ENCODE data around the gene TMEM161B. TPM values are rescaled to one million over a fixed set of nuclear protein-coding genes. Genes with fewer than 3 reads are reported as not detected.
A peak's percentile ranks its signal among the peaks of the same experiment; 100 is the strongest.
"Not testable (repeated sequence)": the region's sequence is repeated elsewhere in the genome, so short reads cannot be mapped to it uniquely, and the experiment has no call there.

The TMEM161B gene
- 7.3 TPM for total RNA-seq

- peak; percentile 94 for DNase-seq (ENCODE audit: low spot score)
- peak; percentile 99 for ATAC-seq
These were observed at the start of gene TMEM161B for GRCh38 chr5:88268385-88269184. TSS of gene TMEM161B (minus strand) at chr5:88268845. CDS start at chr5:88268723, 122 bp downstream.

- ATAC-seq = no peak
- DNase-seq (ENCODE audit: low spot score) = no peak
These were observed 35.7 kb upstream of the TMEM161B start for GRCh38 chr5:88304356-88304755.

GRCh38 chr5:88298425-88298824 is 29.8 kb upstream of the TMEM161B start:
- no peak for ATAC-seq
- DNase-seq (ENCODE audit: low spot score) = no peak

GRCh38 chr5:88290801-88291200 is 22.2 kb upstream of the TMEM161B start:
- DNase-seq (ENCODE audit: low spot score) (no peak), ATAC-seq (no peak)

GRCh38 chr5:88288528-88289197 is 20.0 kb upstream of the TMEM161B start:
- DNase-seq (ENCODE audit: low spot score) = no peak
- ATAC-seq = peak; percentile 83

- ATAC-seq (peak; percentile 76), DNase-seq (ENCODE audit: low spot score) (no peak)
These were observed 19.3 kb upstream of the TMEM161B start for GRCh38 chr5:88287846-88288527.

GRCh38 chr5:88287302-88287701 is 18.7 kb upstream of the TMEM161B start:
- ATAC-seq = no peak
- no peak for DNase-seq (ENCODE audit: low spot score)

- no peak for DNase-seq (ENCODE audit: low spot score)
These were observed 15.0 kb upstream of the TMEM161B start for GRCh38 chr5:88283690-88284089.

GRCh38 chr5:88281322-88281721 is 12.7 kb upstream of the TMEM161B start:
- no peak for ATAC-seq
- DNase-seq (ENCODE audit: low spot score) = no peak

More at GRCh38 chr5:88283690-88284089, 15.0 kb upstream of the TMEM161B start:
- ATAC-seq = no peak

- ATAC-seq (no peak), DNase-seq (ENCODE audit: low spot score) (no peak)
These were observed 10.9 kb upstream of the TMEM161B start for GRCh38 chr5:88279584-88279983.

- DNase-seq (ENCODE audit: low spot score) = no peak
- no peak for ATAC-seq
These were observed 7.7 kb upstream of the TMEM161B start for GRCh38 chr5:88276378-88276777.

- no peak for DNase-seq (ENCODE audit: low spot score)
- ATAC-seq = no peak
These were observed 6.9 kb upstream of the TMEM161B start for GRCh38 chr5:88275581-88275980.

- ATAC-seq (peak; percentile 43), DNase-seq (ENCODE audit: low spot score) (no peak)
These were observed 652 bp upstream of the TMEM161B start for GRCh38 chr5:88269222-88269771.

GRCh38 chr5:88264565-88264964 is 4.1 kb downstream of the TMEM161B start:
- not testable (repeated sequence) for ATAC-seq; DNase-seq (ENCODE audit: low spot score)

- no peak for DNase-seq (ENCODE audit: low spot score)
- no peak for ATAC-seq
These were observed 5.3 kb downstream of the TMEM161B start for GRCh38 chr5:88263349-88263748.

- no peak for ATAC-seq
- no peak for DNase-seq (ENCODE audit: low spot score)
These were observed 6.5 kb downstream of the TMEM161B start for GRCh38 chr5:88262116-88262515.

- ATAC-seq (no peak), DNase-seq (ENCODE audit: low spot score) (no peak)
These were observed 10.0 kb downstream of the TMEM161B start for GRCh38 chr5:88258636-88259035.

- DNase-seq (ENCODE audit: low spot score) = no peak
- no peak for ATAC-seq
These were observed 11.8 kb downstream of the TMEM161B start for GRCh38 chr5:88256872-88257271.

- ATAC-seq = no peak
- no peak for DNase-seq (ENCODE audit: low spot score)
These were observed 12.6 kb downstream of the TMEM161B start for GRCh38 chr5:88256037-88256436.

- no peak for DNase-seq (ENCODE audit: low spot score)
- ATAC-seq = no peak
These were observed 14.3 kb downstream of the TMEM161B start for GRCh38 chr5:88254320-88254719.

- ATAC-seq (no peak), DNase-seq (ENCODE audit: low spot score) (no peak)
These were observed 17.5 kb downstream of the TMEM161B start for GRCh38 chr5:88251048-88251711.

Measured in left lobe of liver (tissue), 2 donors.